Fibroblast of the aortic adventitia (primary cell): ENCODE results near the gene CARD8. TPM values are rescaled to one million over a fixed set of nuclear protein-coding genes. Genes with fewer than 3 reads are reported as not detected.
"Not testable (repeated sequence)": the region's sequence is repeated elsewhere in the genome, so short reads cannot be mapped to it uniquely, and the experiment has no call there.

Experiments
- DNase-seq: peaks from one replicate; pipeline ENCODE4 v3.0.0-alpha.2; 2010; ENCODE audit warnings: low read depth
- H3K4me3 ChIP-seq: 2 replicates; pipeline ENCODE4 v1.5.1; 2011; ENCODE audit warnings: low read depth, mild to moderate bottlenecking, control low read depth, low read length, moderate library complexity
- total RNA-seq: library from RNA; depleted of rRNA; stranded (reverse); fragments of >200 nt; gene quantifications from 2 replicates; pipeline ENCODE4 v1.2.3, GENCODE V29; 2012; ENCODE audit warnings: low replicate concordance
- TF ChIP-seq, protein P1 (sequence below): IDR thresholded peaks from 2 replicates; pipeline ENCODE4 v1.5.1; 2011; ENCODE audit warnings: mild to moderate bottlenecking, low read length, control low read depth, inconsistent platforms; ENCODE audit not compliant: insufficient read depth

The CARD8 gene
- total RNA-seq, 1 donor: 27.8 TPM

DNA sequence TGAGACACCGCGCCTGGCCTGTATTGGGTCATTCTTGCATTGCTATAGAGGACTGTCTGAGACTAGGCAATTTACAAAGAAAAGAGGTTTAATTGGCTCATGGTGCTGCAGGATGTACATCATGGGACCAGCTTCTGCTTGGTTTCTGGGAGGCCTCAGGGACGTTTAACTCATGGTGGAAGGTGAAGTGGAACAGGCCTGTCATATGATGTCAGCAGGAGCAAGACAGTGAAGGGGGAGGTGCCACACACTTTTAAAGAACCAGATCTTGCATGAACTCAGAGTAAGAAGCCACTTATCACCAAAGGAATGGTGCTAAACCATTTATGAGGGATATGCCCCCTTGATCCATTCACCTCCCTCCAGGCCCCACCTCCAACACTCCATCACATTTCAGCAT, 18.7 kb downstream of the CARD8 start:
- H3K4me3 ChIP-seq: no peak overlapping the region
- no peak for DNase-seq
- TF ChIP-seq, protein P1, sequence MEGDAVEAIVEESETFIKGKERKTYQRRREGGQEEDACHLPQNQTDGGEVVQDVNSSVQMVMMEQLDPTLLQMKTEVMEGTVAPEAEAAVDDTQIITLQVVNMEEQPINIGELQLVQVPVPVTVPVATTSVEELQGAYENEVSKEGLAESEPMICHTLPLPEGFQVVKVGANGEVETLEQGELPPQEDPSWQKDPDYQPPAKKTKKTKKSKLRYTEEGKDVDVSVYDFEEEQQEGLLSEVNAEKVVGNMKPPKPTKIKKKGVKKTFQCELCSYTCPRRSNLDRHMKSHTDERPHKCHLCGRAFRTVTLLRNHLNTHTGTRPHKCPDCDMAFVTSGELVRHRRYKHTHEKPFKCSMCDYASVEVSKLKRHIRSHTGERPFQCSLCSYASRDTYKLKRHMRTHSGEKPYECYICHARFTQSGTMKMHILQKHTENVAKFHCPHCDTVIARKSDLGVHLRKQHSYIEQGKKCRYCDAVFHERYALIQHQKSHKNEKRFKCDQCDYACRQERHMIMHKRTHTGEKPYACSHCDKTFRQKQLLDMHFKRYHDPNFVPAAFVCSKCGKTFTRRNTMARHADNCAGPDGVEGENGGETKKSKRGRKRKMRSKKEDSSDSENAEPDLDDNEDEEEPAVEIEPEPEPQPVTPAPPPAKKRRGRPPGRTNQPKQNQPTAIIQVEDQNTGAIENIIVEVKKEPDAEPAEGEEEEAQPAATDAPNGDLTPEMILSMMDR: no peak

DNA sequence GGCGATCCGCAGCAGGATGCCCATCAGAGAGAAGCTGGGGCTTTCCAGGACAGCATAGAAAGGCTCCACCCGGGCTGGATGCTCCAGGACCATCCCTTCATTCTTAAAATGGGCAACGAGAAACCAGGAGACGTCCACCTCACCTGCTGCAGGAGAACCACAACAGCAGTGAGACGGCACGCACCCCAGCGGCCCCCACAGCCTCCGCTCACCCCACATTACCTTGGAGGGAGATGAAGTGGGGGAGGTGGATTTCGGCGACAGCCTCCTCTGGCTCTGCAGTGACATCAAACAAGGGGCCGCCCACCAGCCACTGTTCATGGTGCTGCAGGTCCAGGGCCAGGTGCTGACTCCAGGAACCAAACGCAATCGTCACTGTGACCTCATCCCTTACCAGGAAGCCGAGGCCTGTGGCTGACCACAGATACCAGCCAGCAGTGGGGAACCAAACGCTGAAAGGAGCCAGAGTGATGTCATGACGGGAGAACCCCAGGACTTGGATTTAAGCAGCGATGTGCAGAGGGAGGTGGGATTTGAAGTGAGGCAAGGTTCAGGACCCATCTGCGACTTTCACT, 25.1 kb downstream of the CARD8 start:
- no peak for DNase-seq
- no peak overlapping the region for H3K4me3 ChIP-seq
- TF ChIP-seq, protein P1: no peak

DNA sequence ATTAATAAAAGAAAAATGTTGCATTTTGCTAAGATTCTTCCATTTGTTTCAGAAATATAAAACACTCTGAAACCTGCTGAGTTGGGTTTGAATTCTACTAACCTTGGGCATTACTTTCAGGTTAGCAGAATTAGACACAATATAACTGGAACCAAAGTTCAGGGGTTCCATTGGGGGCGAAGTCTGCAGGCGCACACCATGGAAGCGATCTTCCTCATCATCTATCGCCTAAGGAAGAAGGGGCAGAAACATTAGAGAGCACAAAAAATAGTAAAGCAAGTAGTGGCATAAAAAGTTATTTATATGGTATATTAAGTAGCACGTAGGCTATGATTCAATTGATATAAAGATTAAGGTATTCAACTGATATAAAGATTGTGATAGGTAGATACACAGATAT, 34.1 kb downstream of the CARD8 start:
- H3K4me3 ChIP-seq: no peak overlapping the region
- TF ChIP-seq, protein P1: no peak
- DNase-seq: no peak

DNA sequence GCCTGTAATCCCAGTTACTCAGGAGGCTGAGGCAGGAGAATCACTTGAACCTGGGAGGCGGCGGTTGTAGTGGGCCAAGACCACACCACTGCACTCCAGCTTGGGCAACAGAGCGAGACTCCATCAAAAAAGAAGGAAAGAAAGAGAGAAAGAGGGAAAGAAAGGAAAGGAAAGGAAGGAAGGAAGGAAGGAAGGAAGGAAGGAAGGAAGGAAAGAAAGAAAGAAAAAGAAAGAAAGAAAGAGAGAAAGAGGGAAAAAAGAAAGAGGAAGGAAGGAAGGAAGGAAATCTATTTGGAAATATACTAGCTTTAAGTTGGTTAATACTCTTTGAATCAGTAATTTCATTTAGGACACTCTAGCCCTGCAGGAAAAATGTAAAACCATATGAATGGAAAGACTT, 34.9 kb downstream of the CARD8 start:
- not testable (repeated sequence) for DNase-seq, H3K4me3 ChIP-seq

DNA sequence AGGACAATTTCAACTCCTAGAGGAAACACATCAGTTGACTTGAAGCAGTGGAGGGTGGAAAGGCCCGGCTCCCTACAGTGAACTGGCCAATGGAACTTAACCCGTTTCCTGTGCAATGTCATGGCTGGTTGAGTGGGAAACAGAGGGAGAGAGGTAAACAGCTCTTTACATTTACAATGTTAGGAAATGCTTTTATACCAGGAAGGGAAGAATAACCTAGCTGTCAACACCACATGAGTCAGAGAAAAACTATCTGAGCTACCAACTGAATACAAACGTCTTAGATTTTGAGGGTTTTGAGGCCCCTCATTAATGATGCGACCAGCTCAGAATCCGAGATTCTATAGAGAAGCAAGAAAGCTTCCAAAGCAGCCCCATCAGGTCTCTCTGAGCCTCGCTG, 36.7 kb downstream of the CARD8 start:
- TF ChIP-seq, protein P1: no peak
- H3K4me3 ChIP-seq: no peak overlapping the region
- no peak for DNase-seq

DNA sequence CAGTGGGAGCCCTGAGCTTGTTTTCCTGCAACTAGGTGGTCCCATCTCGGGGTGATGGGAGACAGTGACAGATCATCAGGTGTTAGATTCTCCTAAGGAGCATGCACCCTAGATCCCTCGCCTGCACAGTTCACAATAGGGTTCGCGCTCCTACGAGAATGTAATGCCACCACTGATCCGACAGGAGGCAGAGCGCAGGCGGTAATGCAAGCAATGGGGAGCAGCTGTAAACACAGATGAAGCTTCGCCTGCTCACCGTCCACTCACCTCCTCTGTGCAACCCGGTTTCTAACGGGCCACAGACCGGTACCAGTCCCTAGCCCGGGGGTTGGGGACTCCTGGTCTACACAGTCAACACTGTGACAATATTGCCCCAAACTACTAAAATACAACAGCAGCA, 38.8 kb downstream of the CARD8 start:
- H3K4me3 ChIP-seq: no peak overlapping the region
- TF ChIP-seq, protein P1: no peak
- no peak for DNase-seq

DNA sequence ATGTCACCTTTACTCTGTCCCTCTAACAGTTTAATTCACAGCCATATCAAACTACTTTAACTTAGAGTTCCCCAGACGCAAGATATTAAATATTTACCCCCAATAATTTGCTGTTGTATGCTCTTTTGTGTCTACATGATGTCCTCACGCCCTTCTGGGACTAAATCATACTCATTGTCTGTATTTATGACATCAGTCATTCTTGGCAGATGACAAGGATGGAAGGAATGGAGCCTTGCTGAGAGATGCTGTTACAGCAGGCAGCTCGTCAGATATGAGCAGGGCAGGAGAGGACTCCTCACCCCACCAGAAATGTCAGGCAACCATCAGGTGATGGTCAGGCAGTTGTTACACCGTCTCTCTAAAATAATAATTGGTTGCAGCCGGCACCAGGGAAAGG, 41.8 kb downstream of the CARD8 start:
- no peak for DNase-seq
- TF ChIP-seq, protein P1: no peak
- no peak overlapping the region for H3K4me3 ChIP-seq
